Measurements from ENCODE around the gene RAB11B.

The RAB11B gene

DNA sequence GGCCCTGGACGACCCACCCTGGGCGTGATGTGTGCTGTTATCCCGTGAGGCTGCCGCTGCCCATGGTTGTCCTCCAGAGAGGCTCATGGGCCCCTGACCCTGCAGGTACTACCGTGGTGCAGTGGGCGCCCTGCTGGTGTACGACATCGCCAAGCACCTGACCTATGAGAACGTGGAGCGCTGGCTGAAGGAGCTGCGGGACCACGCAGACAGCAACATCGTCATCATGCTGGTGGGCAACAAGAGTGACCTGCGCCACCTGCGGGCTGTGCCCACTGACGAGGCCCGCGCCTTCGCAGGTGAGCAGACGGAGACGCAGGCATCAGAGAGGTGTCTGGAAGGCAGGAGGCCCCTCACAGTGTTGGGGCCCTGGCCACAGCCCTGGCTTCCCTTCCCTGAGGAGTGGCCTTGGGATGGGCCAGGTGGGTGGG is 11.8 kb downstream of the RAB11B start:
- peaks cover 54% of the 10 kb centered on the region for H3K36me3 ChIP-seq (ENCODE audit: insufficient read depth, low read length)
- no peak for ATAC-seq (ENCODE audit: insufficient read depth, low read depth)
- H3K9ac ChIP-seq (ENCODE audit: low read depth, low read length) = no peak overlapping the region

DNA sequence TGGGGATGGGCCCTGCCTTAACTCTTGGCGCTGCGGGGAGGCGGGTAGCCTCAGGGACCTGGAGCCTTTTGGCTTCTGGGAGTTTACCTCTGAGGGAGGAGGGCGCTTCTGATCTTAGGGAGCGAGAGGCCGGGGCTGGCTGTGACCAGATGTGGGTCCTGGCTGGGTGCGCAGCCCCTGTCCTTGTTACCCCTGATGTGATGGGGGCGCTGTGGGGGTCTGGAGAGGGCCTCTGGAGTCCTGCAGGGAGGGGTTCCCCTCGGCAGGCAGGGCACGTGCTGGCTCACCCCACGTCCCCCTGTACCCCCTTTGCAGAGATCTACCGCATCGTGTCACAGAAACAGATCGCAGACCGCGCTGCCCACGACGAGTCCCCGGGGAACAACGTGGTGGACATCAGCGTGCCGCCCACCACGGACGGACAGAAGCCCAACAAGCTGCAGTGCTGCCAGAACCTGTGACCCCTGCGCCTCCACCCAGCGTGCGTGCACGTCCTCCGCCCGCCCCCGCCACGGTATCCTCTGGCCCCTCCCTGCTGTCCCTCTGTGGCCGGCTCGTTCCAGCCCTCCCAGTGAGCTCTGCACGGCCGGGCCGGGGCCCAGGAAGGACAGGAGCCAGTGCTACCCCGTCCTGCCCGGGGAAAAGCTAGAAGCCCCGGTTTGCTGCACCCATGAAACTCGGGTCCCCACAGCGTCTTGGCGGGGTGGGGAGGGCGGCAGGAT is 13.1 kb downstream of the RAB11B start:
- no peak overlapping the region for H3K27ac ChIP-seq (ENCODE audit: low read length)
- DNase-seq = no peak
- H3K4me3 ChIP-seq (ENCODE audit: low read depth in 1 of 2, low read length in 2 of 2) = no peak overlapping the region
- H3K4me1 ChIP-seq (ENCODE audit: insufficient read depth, low read length) = no peaks in the 10 kb centered on the region
- no peak overlapping the region for H2AFZ ChIP-seq (ENCODE audit: low read depth, low read length)
- TF ChIP-seq, protein P1, sequence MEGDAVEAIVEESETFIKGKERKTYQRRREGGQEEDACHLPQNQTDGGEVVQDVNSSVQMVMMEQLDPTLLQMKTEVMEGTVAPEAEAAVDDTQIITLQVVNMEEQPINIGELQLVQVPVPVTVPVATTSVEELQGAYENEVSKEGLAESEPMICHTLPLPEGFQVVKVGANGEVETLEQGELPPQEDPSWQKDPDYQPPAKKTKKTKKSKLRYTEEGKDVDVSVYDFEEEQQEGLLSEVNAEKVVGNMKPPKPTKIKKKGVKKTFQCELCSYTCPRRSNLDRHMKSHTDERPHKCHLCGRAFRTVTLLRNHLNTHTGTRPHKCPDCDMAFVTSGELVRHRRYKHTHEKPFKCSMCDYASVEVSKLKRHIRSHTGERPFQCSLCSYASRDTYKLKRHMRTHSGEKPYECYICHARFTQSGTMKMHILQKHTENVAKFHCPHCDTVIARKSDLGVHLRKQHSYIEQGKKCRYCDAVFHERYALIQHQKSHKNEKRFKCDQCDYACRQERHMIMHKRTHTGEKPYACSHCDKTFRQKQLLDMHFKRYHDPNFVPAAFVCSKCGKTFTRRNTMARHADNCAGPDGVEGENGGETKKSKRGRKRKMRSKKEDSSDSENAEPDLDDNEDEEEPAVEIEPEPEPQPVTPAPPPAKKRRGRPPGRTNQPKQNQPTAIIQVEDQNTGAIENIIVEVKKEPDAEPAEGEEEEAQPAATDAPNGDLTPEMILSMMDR (IDR thresholded peaks at IDR 0.05; ENCODE audit: borderline replicate concordance, extremely low read depth, low read length, poor library complexity, severe bottlenecking) = no peak
- TF ChIP-seq EZH2 (IDR thresholded peaks at IDR 0.05; ENCODE audit: borderline replicate concordance, low read depth, low read length, severe bottlenecking) = no peak
- peaks cover 50% of the 10 kb centered on the region for H3K36me3 ChIP-seq (ENCODE audit: insufficient read depth, low read length)
- H3K9ac ChIP-seq (ENCODE audit: low read depth, low read length) = no peak overlapping the region
- H3K79me2 ChIP-seq (ENCODE audit: insufficient read depth, low read length) = peaks cover 23% of the 10 kb centered on the region
- H3K27me3 ChIP-seq (ENCODE audit: insufficient read depth, low read length, poor library complexity) = no peaks in the 10 kb centered on the region
- H3K4me2 ChIP-seq (ENCODE audit: insufficient read depth, low read length) = no peak overlapping the region
- H3K9me3 ChIP-seq (ENCODE audit: insufficient read depth, low read length, severe bottlenecking) = no peaks in the 10 kb centered on the region
- peaks cover 22% of the 10 kb centered on the region for H4K20me1 ChIP-seq (ENCODE audit: insufficient read depth, low read length)
- ATAC-seq (ENCODE audit: insufficient read depth, low read depth) = no peak

More for the DNA sequence above, 11.8 kb downstream of the RAB11B start:
- no peak overlapping the region for H2AFZ ChIP-seq (ENCODE audit: low read depth, low read length)
- H3K9me3 ChIP-seq (ENCODE audit: insufficient read depth, low read length, severe bottlenecking) = no peaks in the 10 kb centered on the region
- no peak overlapping the region for H3K27ac ChIP-seq (ENCODE audit: low read length)
- TF ChIP-seq EZH2 (IDR thresholded peaks at IDR 0.05; ENCODE audit: borderline replicate concordance, low read depth, low read length, severe bottlenecking) = no peak
- TF ChIP-seq, protein P1 (IDR thresholded peaks at IDR 0.05; ENCODE audit: borderline replicate concordance, extremely low read depth, low read length, poor library complexity, severe bottlenecking) = no peak
- H4K20me1 ChIP-seq (ENCODE audit: insufficient read depth, low read length) = peaks cover 35% of the 10 kb centered on the region
- peaks cover 36% of the 10 kb centered on the region for H3K79me2 ChIP-seq (ENCODE audit: insufficient read depth, low read length)
- H3K4me2 ChIP-seq (ENCODE audit: insufficient read depth, low read length) = no peak overlapping the region
- H3K4me3 ChIP-seq (ENCODE audit: low read depth in 1 of 2, low read length in 2 of 2) = no peak overlapping the region
- no peaks in the 10 kb centered on the region for H3K27me3 ChIP-seq (ENCODE audit: insufficient read depth, low read length, poor library complexity)
- H3K4me1 ChIP-seq (ENCODE audit: insufficient read depth, low read length) = no peaks in the 10 kb centered on the region
- DNase-seq = no peak

DNA sequence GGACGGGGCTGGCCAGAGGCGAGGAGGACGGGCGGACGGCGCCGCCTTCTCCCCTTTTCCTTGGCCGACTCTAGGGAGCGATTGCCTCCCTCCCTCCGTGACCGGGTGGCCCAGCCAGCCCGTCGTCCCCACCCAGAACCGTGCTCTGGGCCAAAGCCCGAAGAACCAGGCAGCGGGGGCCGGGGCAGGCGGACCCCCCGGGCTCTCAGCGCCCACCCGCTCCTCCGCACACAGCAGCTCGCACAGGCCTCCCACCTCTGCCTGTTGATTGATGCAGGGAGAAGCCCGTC is 13.6 kb downstream of the RAB11B start:
- Histone ChIP-seq H3K4me2 (ENCODE audit: insufficient read depth, low read length) (no peak overlapping the region), H3K4me1 (ENCODE audit: insufficient read depth, low read length) (no peaks in the 10 kb centered on the region), H2AFZ (ENCODE audit: low read depth, low read length) (no peak overlapping the region), H3K9me3 (ENCODE audit: insufficient read depth, low read length, severe bottlenecking) (no peaks in the 10 kb centered on the region), H3K27ac (ENCODE audit: low read length) (no peak overlapping the region), H3K36me3 (ENCODE audit: insufficient read depth, low read length) (peaks cover 46% of the 10 kb centered on the region), H3K79me2 (ENCODE audit: insufficient read depth, low read length) (peaks cover 19% of the 10 kb centered on the region; the same call in 1 of the 2 replicates), H3K9ac (ENCODE audit: low read depth, low read length) (no peak overlapping the region), H4K20me1 (ENCODE audit: insufficient read depth, low read length) (peaks cover 18% of the 10 kb centered on the region), H3K27me3 (ENCODE audit: insufficient read depth, low read length, poor library complexity) (no peaks in the 10 kb centered on the region), H3K4me3 (ENCODE audit: low read depth in 1 of 2, low read length in 2 of 2) (no peak overlapping the region)
- DNase-seq = no peak
- TF ChIP-seq, protein P1 (IDR thresholded peaks at IDR 0.05; ENCODE audit: borderline replicate concordance, extremely low read depth, low read length, poor library complexity, severe bottlenecking) = no peak
- no peak for TF ChIP-seq EZH2 (IDR thresholded peaks at IDR 0.05; ENCODE audit: borderline replicate concordance, low read depth, low read length, severe bottlenecking)
- ATAC-seq (ENCODE audit: insufficient read depth, low read depth) = no peak
